Measurements from ENCODE around the gene SMAD4.
A peak's percentile ranks its signal among the peaks of the same experiment; 100 is the strongest.

The SMAD4 gene

GRCh38 chr18:51009072-51009471, 20.9 kb upstream of the SMAD4 start:
- no peak for DNase-seq
- Mint-ChIP-seq H3K27ac (no peak overlapping the region), H3K4me3 (no peak overlapping the region), H3K9me3 (no peaks in the 10 kb centered on the region), H3K27me3 (no peaks in the 10 kb centered on the region), H3K36me3 (no peaks in the 10 kb centered on the region), H3K4me1 (no peaks in the 10 kb centered on the region)
- CTCF ChIA-PET: no interaction called here

- Mint-ChIP-seq H3K27ac (no peak overlapping the region), H3K36me3 (no peaks in the 10 kb centered on the region), H3K4me3 (no peak overlapping the region), H3K9me3 (no peaks in the 10 kb centered on the region), H3K27me3 (no peaks in the 10 kb centered on the region), H3K4me1 (no peaks in the 10 kb centered on the region)
- CTCF ChIA-PET: no interaction called here
- DNase-seq: no peak
These were observed 19.8 kb upstream of the SMAD4 start for GRCh38 chr18:51010218-51010617.

GRCh38 chr18:51011709-51012108, 18.3 kb upstream of the SMAD4 start:
- no peaks in the 10 kb centered on the region for H3K27me3 Mint-ChIP-seq
- H3K36me3 Mint-ChIP-seq: no peaks in the 10 kb centered on the region
- no peaks in the 10 kb centered on the region for H3K4me1 Mint-ChIP-seq
- no peaks in the 10 kb centered on the region for H3K9me3 Mint-ChIP-seq
- CTCF ChIA-PET: no interaction called here
- H3K27ac Mint-ChIP-seq: no peak overlapping the region
- H3K4me3 Mint-ChIP-seq: no peak overlapping the region
- no peak for DNase-seq

GRCh38 chr18:51012441-51012840, 17.6 kb upstream of the SMAD4 start:
- Mint-ChIP-seq H3K4me3 (no peak overlapping the region), H3K4me1 (no peaks in the 10 kb centered on the region), H3K9me3 (no peaks in the 10 kb centered on the region), H3K27me3 (no peaks in the 10 kb centered on the region), H3K36me3 (no peaks in the 10 kb centered on the region), H3K27ac (no peak overlapping the region)
- DNase-seq: no peak
- CTCF ChIA-PET: no interaction called here

- Mint-ChIP-seq H3K36me3 (no peaks in the 10 kb centered on the region), H3K9me3 (no peaks in the 10 kb centered on the region), H3K4me3 (no peak overlapping the region), H3K4me1 (no peaks in the 10 kb centered on the region), H3K27me3 (no peaks in the 10 kb centered on the region), H3K27ac (no peak overlapping the region)
- CTCF ChIA-PET: no interaction called here
- no peak for DNase-seq
These were observed 16.8 kb upstream of the SMAD4 start for GRCh38 chr18:51013259-51013658.

- CTCF ChIA-PET: no interaction called here
- H3K9me3 Mint-ChIP-seq: no peaks in the 10 kb centered on the region
- no peaks in the 10 kb centered on the region for H3K4me1 Mint-ChIP-seq
- H3K36me3 Mint-ChIP-seq: peaks cover 2% of the 10 kb centered on the region
- DNase-seq: no peak
- H3K4me3 Mint-ChIP-seq: no peak overlapping the region
- H3K27me3 Mint-ChIP-seq: no peaks in the 10 kb centered on the region
- no peak overlapping the region for H3K27ac Mint-ChIP-seq
These were observed 12.7 kb upstream of the SMAD4 start for GRCh38 chr18:51017140-51017879.

- H3K4me3 Mint-ChIP-seq: no peak overlapping the region
- peaks cover 6% of the 10 kb centered on the region for H3K9me3 Mint-ChIP-seq
- no peak for DNase-seq
- no peaks in the 10 kb centered on the region for H3K27me3 Mint-ChIP-seq
- peaks cover 5% of the 10 kb centered on the region for H3K4me1 Mint-ChIP-seq
- H3K36me3 Mint-ChIP-seq: peaks cover 10% of the 10 kb centered on the region
- H3K27ac Mint-ChIP-seq: no peak overlapping the region
- CTCF ChIA-PET: no interaction called here
These were observed 9.5 kb upstream of the SMAD4 start for GRCh38 chr18:51020536-51020935.

GRCh38 chr18:51021226-51021965, 8.6 kb upstream of the SMAD4 start:
- Mint-ChIP-seq H3K27me3 (no peaks in the 10 kb centered on the region), H3K4me1 (peaks cover 5% of the 10 kb centered on the region), H3K27ac (no peak overlapping the region), H3K9me3 (peaks cover 6% of the 10 kb centered on the region), H3K36me3 (peaks cover 10% of the 10 kb centered on the region), H3K4me3 (no peak overlapping the region)
- DNase-seq: no peak
- CTCF ChIA-PET: no interaction called here

GRCh38 chr18:51025512-51025911, 4.5 kb upstream of the SMAD4 start:
- no peaks in the 10 kb centered on the region for H3K27me3 Mint-ChIP-seq
- DNase-seq: no peak
- peaks cover 6% of the 10 kb centered on the region for H3K9me3 Mint-ChIP-seq
- H3K4me3 Mint-ChIP-seq: no peak overlapping the region
- peaks cover 26% of the 10 kb centered on the region for H3K36me3 Mint-ChIP-seq
- H3K27ac Mint-ChIP-seq: no peak overlapping the region
- CTCF ChIA-PET: no interaction called here
- peaks cover 29% of the 10 kb centered on the region for H3K4me1 Mint-ChIP-seq

- peak overlapping the region; percentile 58 for H3K27ac Mint-ChIP-seq
These were observed 1.7 kb upstream of the SMAD4 start for GRCh38 chr18:51028201-51028805.

GRCh38 chr18:51029378-51029693, 677 bp upstream of the SMAD4 start:
- H3K4me1 Mint-ChIP-seq: peaks cover 55% of the 10 kb centered on the region
- H3K4me3 Mint-ChIP-seq: peak overlapping the region; percentile 93
- H3K27me3 Mint-ChIP-seq: no peaks in the 10 kb centered on the region
- CTCF ChIA-PET: interaction anchor here (3.1 kb wide), 1 partner anchor 22 kb away, joined by 9 read pairs; no protein-coding TSS in a partner anchor
- DNase-seq: no peak
- H3K9me3 Mint-ChIP-seq: no peaks in the 10 kb centered on the region
- H3K36me3 Mint-ChIP-seq: peaks cover 36% of the 10 kb centered on the region
- H3K27ac Mint-ChIP-seq: peak overlapping the region; percentile 97

More at GRCh38 chr18:51028201-51028805, 1.7 kb upstream of the SMAD4 start:
- peaks cover 36% of the 10 kb centered on the region for H3K36me3 Mint-ChIP-seq
- peak; percentile 32 for DNase-seq
- peaks cover 4% of the 10 kb centered on the region for H3K9me3 Mint-ChIP-seq
- no peaks in the 10 kb centered on the region for H3K27me3 Mint-ChIP-seq
- peak overlapping the region; percentile 93 for H3K4me3 Mint-ChIP-seq
- H3K4me1 Mint-ChIP-seq: peaks cover 51% of the 10 kb centered on the region
- CTCF ChIA-PET: interaction anchor here (0.8 to 3.1 kb wide), 4 partner anchors 23 to 208 kb away, joined by 3 to 9 read pairs (median 6); partner anchors contain the start of gene MRO

- peak overlapping the region; percentile 96 for H3K27ac Mint-ChIP-seq
- no peaks in the 10 kb centered on the region for H3K9me3 Mint-ChIP-seq
- peak; percentile 77 for DNase-seq
- H3K4me1 Mint-ChIP-seq: peaks cover 66% of the 10 kb centered on the region
- CTCF ChIA-PET: interaction anchor here (1.0 kb wide), 1 partner anchor 79 kb away, joined by 6 read pairs; no protein-coding TSS in a partner anchor
- H3K36me3 Mint-ChIP-seq: peaks cover 45% of the 10 kb centered on the region
- no peaks in the 10 kb centered on the region for H3K27me3 Mint-ChIP-seq
- peak overlapping the region; percentile 95 for H3K4me3 Mint-ChIP-seq
These were observed 685 bp downstream of the SMAD4 start for GRCh38 chr18:51030537-51031258.

GRCh38 chr18:51032193-51032592, 2.2 kb downstream of the SMAD4 start:
- CTCF ChIA-PET: interaction anchor here (1.0 to 1.1 kb wide), 2 partner anchors 10 to 19 kb away, joined by 3 to 4 read pairs; no protein-coding TSS in a partner anchor
- Mint-ChIP-seq H3K4me1 (peaks cover 71% of the 10 kb centered on the region), H3K4me3 (peak overlapping the region; percentile 95), H3K27ac (peak overlapping the region; percentile 7), H3K9me3 (no peaks in the 10 kb centered on the region), H3K36me3 (peaks cover 49% of the 10 kb centered on the region), H3K27me3 (no peaks in the 10 kb centered on the region)
- no peak for DNase-seq

- CTCF ChIA-PET: interaction anchor here (4.4 kb wide), 1 partner anchor 14 kb away, joined by 18 read pairs; no protein-coding TSS in a partner anchor
- Mint-ChIP-seq H3K27me3 (no peaks in the 10 kb centered on the region), H3K9me3 (no peaks in the 10 kb centered on the region)
These were observed 7.2 kb downstream of the SMAD4 start for GRCh38 chr18:51037230-51037629.

More at GRCh38 chr18:51037230-51037629, 7.2 kb downstream of the SMAD4 start:
- Mint-ChIP-seq H3K27ac (no peak overlapping the region), H3K4me1 (peaks cover 60% of the 10 kb centered on the region), H3K36me3 (peaks cover 28% of the 10 kb centered on the region), H3K4me3 (no peak overlapping the region)
- DNase-seq: no peak

Measured in activated naive CD4-positive, alpha-beta T cell treated with anti-CD3 and anti-CD28 coated beads, Interleukin-2, amount 10 ng/mL, durations not matched to agents 7 days and 5 days (primary cell).